OCI-LY1 (cell line): Measurements from ENCODE around the gene KRTAP10-9.

ENCODE experiments used
- EZH2 ChIP-seq: fragments of 200-600 bp; sonication (generic), shearing (Covaris generic); IDR thresholded peaks from 2 replicates; pipeline ENCODE4 v1.8.0; 2017; ENCODE audit warnings: borderline replicate concordance, mixed run types, mild to moderate bottlenecking, antibody characterized with exemption, low read length, moderate library complexity, mixed read lengths
- TF ChIP-seq, protein P1 (sequence below): fragments of 200-600 bp; sonication (generic), shearing (Covaris generic); IDR thresholded peaks from 2 replicates; pipeline ENCODE4 v1.5.1; 2017; ENCODE audit warnings: mild to moderate bottlenecking, antibody characterized with exemption, low read length, moderate library complexity, mixed read lengths

DNA sequence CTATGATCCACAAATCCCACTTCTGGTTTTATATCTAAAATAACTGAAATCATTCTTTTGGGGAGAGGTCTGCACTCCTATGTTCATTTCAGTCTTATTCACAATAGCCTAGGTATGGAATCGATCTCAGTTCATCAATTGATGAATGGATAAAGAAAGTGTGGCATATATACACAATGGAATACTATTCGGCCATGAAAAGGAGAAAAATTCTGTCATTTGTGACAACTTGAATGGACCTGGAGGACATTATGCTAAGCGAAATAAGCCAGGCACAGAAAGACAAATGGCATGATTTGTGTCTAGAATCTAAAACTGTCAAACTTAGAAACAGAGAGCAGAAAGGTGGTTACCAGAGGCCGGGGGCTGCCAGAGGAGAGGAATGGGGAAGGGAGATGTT is 20.4 kb upstream of the KRTAP10-9 start:
- TF ChIP-seq, protein P1, sequence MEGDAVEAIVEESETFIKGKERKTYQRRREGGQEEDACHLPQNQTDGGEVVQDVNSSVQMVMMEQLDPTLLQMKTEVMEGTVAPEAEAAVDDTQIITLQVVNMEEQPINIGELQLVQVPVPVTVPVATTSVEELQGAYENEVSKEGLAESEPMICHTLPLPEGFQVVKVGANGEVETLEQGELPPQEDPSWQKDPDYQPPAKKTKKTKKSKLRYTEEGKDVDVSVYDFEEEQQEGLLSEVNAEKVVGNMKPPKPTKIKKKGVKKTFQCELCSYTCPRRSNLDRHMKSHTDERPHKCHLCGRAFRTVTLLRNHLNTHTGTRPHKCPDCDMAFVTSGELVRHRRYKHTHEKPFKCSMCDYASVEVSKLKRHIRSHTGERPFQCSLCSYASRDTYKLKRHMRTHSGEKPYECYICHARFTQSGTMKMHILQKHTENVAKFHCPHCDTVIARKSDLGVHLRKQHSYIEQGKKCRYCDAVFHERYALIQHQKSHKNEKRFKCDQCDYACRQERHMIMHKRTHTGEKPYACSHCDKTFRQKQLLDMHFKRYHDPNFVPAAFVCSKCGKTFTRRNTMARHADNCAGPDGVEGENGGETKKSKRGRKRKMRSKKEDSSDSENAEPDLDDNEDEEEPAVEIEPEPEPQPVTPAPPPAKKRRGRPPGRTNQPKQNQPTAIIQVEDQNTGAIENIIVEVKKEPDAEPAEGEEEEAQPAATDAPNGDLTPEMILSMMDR: no peak
- TF ChIP-seq EZH2: no peak
